Sigmoid colon (tissue), 7 donors: ENCODE measurements around the gene SLIT1. TPM values are rescaled to one million over a fixed set of nuclear protein-coding genes. Genes with fewer than 3 reads are reported as not detected.

Experiments used
- DNase-seq: peaks from one replicate; pipeline ENCODE4 v3.0.0-alpha.2; 2019
- H3K27ac ChIP-seq, 4 donors: fragments of 200-600 bp; sonication (generic); one replicate each; pipeline ENCODE4 v1.5.1; 2016 to 2019; ENCODE audit warnings: mild to moderate bottlenecking in 1 of 4
- H3K27me3 ChIP-seq, 3 donors: fragments of 200-600 bp; sonication (generic); one replicate each; pipeline ENCODE4 v1.5.1; 2019; ENCODE audit warnings: mild to moderate bottlenecking in 1 of 3
- H3K36me3 ChIP-seq, 4 donors: fragments of 200-600 bp; sonication (generic); one replicate each; pipeline ENCODE4 v1.5.1; 2016 to 2019
- H3K4me1 ChIP-seq, 4 donors: fragments of 200-600 bp; sonication (generic); one replicate each; pipeline ENCODE4 v1.5.1; 2017 to 2019
- H3K4me3 ChIP-seq, 4 donors: fragments of 200-600 bp; sonication (generic); one replicate each; pipeline ENCODE4 v1.5.1; 2017 to 2019; ENCODE audit warnings: mild to moderate bottlenecking in 2 of 4, moderate library complexity in 1 of 4
- H3K9me3 ChIP-seq, 4 donors: fragments of 200-600 bp in 3 of 4; sonication (generic) in 3 of 4; one replicate each; pipeline versions ENCODE4 v1.5.1 to v1.6.1; 2013 to 2019
- CTCF ChIP-seq, 4 experiments: fragments of 450-650 bp in 3 of 4; fragments of 200-600 bp in 1 of 4; IDR thresholded peaks; one replicate each; pipeline ENCODE4 v1.5.1; 2016 to 2019; ENCODE audit warnings: antibody characterized with exemption in 4 of 4, mild to moderate bottlenecking in 3 of 4, moderate library complexity in 2 of 4
- EP300 ChIP-seq, 4 donors: sonication (generic); formaldehyde crosslinking; IDR thresholded peaks; one replicate each; pipeline ENCODE4 v1.6.1; 2017; ENCODE audit warnings: antibody characterized with exemption in 4 of 4
- POLR2A ChIP-seq, 2 donors: fragments of 450-650 bp; IDR thresholded peaks; one replicate each; pipeline ENCODE4 v1.6.1; 2016; ENCODE audit warnings: antibody characterized with exemption in 2 of 2, mild to moderate bottlenecking in 2 of 2, moderate library complexity in 2 of 2
- POLR2AphosphoS5 ChIP-seq, 4 donors: sonication (generic); formaldehyde crosslinking; IDR thresholded peaks; one replicate each; pipeline ENCODE4 v1.6.1; 2017; ENCODE audit warnings: antibody characterized with exemption in 4 of 4
- WGBS, 2 donors: extraction: QIAGEN DNeasy Blood & Tissue Kit; methylation state at CpG; one replicate each; pipeline ENCODE4 v1.1.7; 2013; 5-methylcytosine and 5-hydroxymethylcytosine counted together
- intact Hi-C: fragments of 100-400 bp; cut with DNase I; formaldehyde crosslinking; loops from one replicate; pipeline ENCODE4 v1.15.1; 2023
- polyA plus RNA-seq, 3 donors: library from polyadenylated mRNA; stranded (reverse); fragments of 200-250 nt; gene quantifications; one replicate each; pipeline ENCODE4 v1.2.3, GENCODE V29; 2013
- total RNA-seq, 4 donors: library from RNA; depleted of rRNA; stranded (reverse); fragments of >200 nt; gene quantifications; one replicate each; pipeline ENCODE4 v1.1.0, GENCODE V29; 2016
- donor health status: healthy with polysubstance abuse.
- donor health status: Bipolar disorder and iron deficiency.
- donor health status: healthy.

SLIT1 gene
- total and polyA plus RNA-seq, 7 donors = under 0.01 to 1.4 (median 0.58) TPM; not detected in 1

GRCh38 chr10:97136756-97137155 lies 49.0 kb downstream of the SLIT1 start:
- Histone ChIP-seq H3K36me3 (no peaks in the 10 kb centered on the region), H3K4me3 (no peak overlapping the region), H3K27me3 (peaks cover 0 to 21% (median 0%) of the 10 kb centered on the region in 3 donors), H3K4me1 (peaks cover 0 to 5% (median 3%) of the 10 kb centered on the region in 4 donors), H3K27ac (no peak overlapping the region), H3K9me3 (no peaks in the 10 kb centered on the region)
- no peak for DNase-seq
- TF ChIP-seq CTCF (IDR thresholded peaks at IDR 0.05) (no peak), POLR2A (IDR thresholded peaks at IDR 0.05) (no peak), POLR2AphosphoS5 (IDR thresholded peaks at IDR 0.05) (no peak), EP300 (IDR thresholded peaks at IDR 0.05) (no peak)
- intact Hi-C loops = no loop called here
- 88 to 91% methylated on average over 3 of the region's 3 CpGs for WGBS, 2 donors

- Histone ChIP-seq H3K4me3 (no peak overlapping the region), H3K36me3 (no peaks in the 10 kb centered on the region), H3K4me1 (peaks cover 0 to 14% (median 10%) of the 10 kb centered on the region in 4 donors), H3K9me3 (no peaks in the 10 kb centered on the region), H3K27me3 (peaks cover 0 to 10% (median 0%) of the 10 kb centered on the region in 3 donors), H3K27ac (no peak overlapping the region)
- intact Hi-C loops = no loop called here
- TF ChIP-seq CTCF (IDR thresholded peaks at IDR 0.05) (no peak), EP300 (IDR thresholded peaks at IDR 0.05) (no peak), POLR2AphosphoS5 (IDR thresholded peaks at IDR 0.05) (no peak), POLR2A (IDR thresholded peaks at IDR 0.05) (no peak)
- DNase-seq = peak; percentile 35
- WGBS, 2 donors = 77 to 79% methylated on average over 11 of the region's 11 CpGs
Measured at GRCh38 chr10:97135464-97135863, 50.3 kb downstream of the SLIT1 start.

GRCh38 chr10:97134983-97135382 lies 50.8 kb downstream of the SLIT1 start:
- intact Hi-C loops = no loop called here
- H3K4me3 ChIP-seq = no peak overlapping the region
- H3K36me3 ChIP-seq = no peaks in the 10 kb centered on the region
- no peak for DNase-seq
- H3K9me3 ChIP-seq = no peaks in the 10 kb centered on the region
- peaks cover 0 to 5% (median 0%) of the 10 kb centered on the region in 3 donors for H3K27me3 ChIP-seq
- TF ChIP-seq POLR2AphosphoS5 (IDR thresholded peaks at IDR 0.05) = no peak
- TF ChIP-seq EP300 (IDR thresholded peaks at IDR 0.05) = no peak
- no peak for TF ChIP-seq CTCF (IDR thresholded peaks at IDR 0.05)
- no peak for TF ChIP-seq POLR2A (IDR thresholded peaks at IDR 0.05)
- WGBS, 2 donors = 86 to 87% methylated on average over 15 of the region's 15 CpGs
- no peak overlapping the region for H3K27ac ChIP-seq
- H3K4me1 ChIP-seq = peaks cover 0 to 14% (median 10%) of the 10 kb centered on the region in 4 donors

GRCh38 chr10:97134110-97134509 lies 51.6 kb downstream of the SLIT1 start:
- intact Hi-C loops = no loop called here
- Histone ChIP-seq H3K27me3 (no peaks in the 10 kb centered on the region), H3K36me3 (no peaks in the 10 kb centered on the region), H3K9me3 (no peaks in the 10 kb centered on the region), H3K4me3 (no peak overlapping the region), H3K4me1 (peaks cover 0 to 14% (median 10%) of the 10 kb centered on the region in 4 donors), H3K27ac (no peak overlapping the region)
- TF ChIP-seq CTCF (IDR thresholded peaks at IDR 0.05) = no peak
- TF ChIP-seq POLR2AphosphoS5 (IDR thresholded peaks at IDR 0.05) = no peak
- no peak for TF ChIP-seq EP300 (IDR thresholded peaks at IDR 0.05)
- TF ChIP-seq POLR2A (IDR thresholded peaks at IDR 0.05) = no peak
- DNase-seq = no peak
- WGBS, 2 donors = 88 to 90% methylated on average over 11 of the region's 11 CpGs

- Histone ChIP-seq H3K36me3 (no peaks in the 10 kb centered on the region), H3K27me3 (no peaks in the 10 kb centered on the region), H3K27ac (no peak overlapping the region), H3K9me3 (no peaks in the 10 kb centered on the region), H3K4me3 (no peak overlapping the region), H3K4me1 (peaks cover 0 to 14% (median 10%) of the 10 kb centered on the region in 4 donors)
- intact Hi-C loops = no loop called here
- DNase-seq = no peak
- TF ChIP-seq POLR2AphosphoS5 (IDR thresholded peaks at IDR 0.05) (no peak), POLR2A (IDR thresholded peaks at IDR 0.05) (no peak), EP300 (IDR thresholded peaks at IDR 0.05) (no peak), CTCF (IDR thresholded peaks at IDR 0.05) (no peak)
- 91 to 92% methylated on average over 2 of the region's 2 CpGs for WGBS, 2 donors
Measured at GRCh38 chr10:97132273-97132672, 53.5 kb downstream of the SLIT1 start.
